SK-N-SH treated with all-trans-retinoic acid at 6 μM for 48 hours (cell line): ENCODE data around the gene ADARB2.

Experiments used
- ATAC-seq: fragments of 200-7000 bp; cut with Tn5 transposase; 3 replicates; pipeline ENCODE4 v1.9.1; 2020; ENCODE audit warnings: mild to moderate bottlenecking, moderate library complexity
- BACH2 ChIP-seq: fragments of 250-450 bp; sonication (Bioruptor Pico); IDR thresholded peaks from 2 replicates; pipeline ENCODE4 v1.9.0; 2021; ENCODE audit warnings: mild to moderate bottlenecking, borderline replicate concordance
- CREB5 ChIP-seq: fragments of 250-450 bp; sonication (Bioruptor Pico); IDR thresholded peaks from 2 replicates; pipeline ENCODE4 v1.5.1; 2020; ENCODE audit warnings: low read depth, mild to moderate bottlenecking, moderate library complexity
- CSDC2 ChIP-seq: fragments of 250-450 bp; sonication (Bioruptor Pico); IDR thresholded peaks from 2 replicates; pipeline ENCODE4 v1.5.0; 2020; ENCODE audit warnings: mild to moderate bottlenecking, moderate library complexity
- ESRRG ChIP-seq: fragments of 250-450 bp; sonication (Bioruptor Pico); IDR thresholded peaks from 2 replicates; pipeline ENCODE4 v1.6.1; 2021; ENCODE audit warnings: mild to moderate bottlenecking
- GLIS3 ChIP-seq: fragments of 250-450 bp; sonication (Bioruptor Pico); IDR thresholded peaks from 2 replicates; pipeline ENCODE4 v1.5.0; 2020; ENCODE audit warnings: mild to moderate bottlenecking, moderate library complexity
- ISL1 ChIP-seq: fragments of 250-450 bp; sonication (Bioruptor Pico); IDR thresholded peaks from 2 replicates; pipeline ENCODE4 v2.1.2; 2022; ENCODE audit warnings: mild to moderate bottlenecking, moderate library complexity
- OSR1 ChIP-seq: fragments of 250-450 bp; sonication (Bioruptor Pico); IDR thresholded peaks from 2 replicates; pipeline ENCODE4 v1.8.0; 2022; ENCODE audit warnings: moderate library complexity, mild to moderate bottlenecking, inconsistent platforms
- PPARA ChIP-seq: fragments of 250-450 bp; sonication (Bioruptor Pico); IDR thresholded peaks from 2 replicates; pipeline ENCODE4 v1.5.0; 2020; ENCODE audit warnings: mild to moderate bottlenecking, borderline replicate concordance
- RARB ChIP-seq: fragments of 250-450 bp; sonication (Bioruptor Pico); IDR thresholded peaks from 2 replicates; pipeline ENCODE4 v1.8.0; 2021; ENCODE audit warnings: mild to moderate bottlenecking, moderate library complexity
- SNAI2 ChIP-seq: fragments of 250-450 bp; sonication (Bioruptor Pico); IDR thresholded peaks from 2 replicates; pipeline ENCODE4 v1.5.0; 2020; ENCODE audit warnings: mild to moderate bottlenecking, moderate library complexity
- TOX ChIP-seq: fragments of 250-450 bp; sonication (Bioruptor Pico); IDR thresholded peaks from 2 replicates; pipeline ENCODE4 v1.8.0; 2021; ENCODE audit warnings: mild to moderate bottlenecking, moderate library complexity, borderline replicate concordance
- TSHZ2 ChIP-seq: fragments of 250-450 bp; sonication (Bioruptor Pico); IDR thresholded peaks from 2 replicates; pipeline ENCODE4 v1.5.0; 2020; ENCODE audit warnings: mild to moderate bottlenecking, moderate library complexity
- ZC3H10 ChIP-seq: fragments of 250-450 bp; sonication (Bioruptor Pico); IDR thresholded peaks from 2 replicates; pipeline ENCODE4 v1.5.1; 2021; ENCODE audit warnings: mild to moderate bottlenecking, moderate library complexity
- ZFP3 ChIP-seq: fragments of 250-450 bp; sonication (Bioruptor Pico); IDR thresholded peaks from 2 replicates; pipeline ENCODE4 v1.5.0; 2020; ENCODE audit warnings: mild to moderate bottlenecking, moderate library complexity
- ZNF565 ChIP-seq: fragments of 450-650 bp; formaldehyde crosslinking; conservative IDR thresholded peaks from 2 replicates; pipeline ENCODE4 v1.5.0; 2020; ENCODE audit warnings: low read depth, mild to moderate bottlenecking, moderate library complexity
- ZNF70 ChIP-seq: fragments of 450-650 bp; formaldehyde crosslinking; IDR thresholded peaks from 2 replicates; pipeline ENCODE4 v1.5.0; 2020; ENCODE audit warnings: mild to moderate bottlenecking, moderate library complexity
- ZNF8 ChIP-seq: fragments of 450-650 bp; formaldehyde crosslinking; IDR thresholded peaks from 2 replicates; pipeline ENCODE4 v1.5.0; 2020; ENCODE audit warnings: mild to moderate bottlenecking, moderate library complexity
- TF ChIP-seq, protein P1 (sequence below): fragments of 250-450 bp; sonication (Bioruptor Pico); IDR thresholded peaks from 2 replicates; pipeline ENCODE4 v1.5.1; 2021; ENCODE audit warnings: mild to moderate bottlenecking, moderate library complexity
- TF ChIP-seq, protein P2 (sequence below): fragments of 250-450 bp; sonication (Bioruptor Pico); IDR thresholded peaks from 2 replicates; pipeline ENCODE4 v1.8.0; 2020; ENCODE audit warnings: mild to moderate bottlenecking, moderate library complexity, borderline replicate concordance

ADARB2 gene

GRCh38 chr10:1197384-1197783 lies 539.9 kb downstream of the ADARB2 start (continued):
- no peak for TF ChIP-seq ZNF565 (CRISPR knock-in tag)
- TF ChIP-seq, all 23 proteins: peak for 0

- TF ChIP-seq BACH2 (CRISPR knock-in tag) (no peak), TOX (CRISPR knock-in tag) (no peak), RARB (no peak), ESRRG (CRISPR knock-in tag) (no peak), ISL1 (CRISPR knock-in tag) (no peak), ZC3H10 (CRISPR knock-in tag) (no peak), PPARA (CRISPR knock-in tag) (no peak), SNAI2 (CRISPR knock-in tag) (no peak), OSR1 (CRISPR knock-in tag) (no peak), CREB5 (CRISPR knock-in tag) (no peak), TSHZ2 (CRISPR knock-in tag) (no peak), CSDC2 (CRISPR knock-in tag) (no peak), GLIS3 (no peak), ZNF565 (CRISPR knock-in tag) (no peak)
- TF ChIP-seq, protein P1, sequence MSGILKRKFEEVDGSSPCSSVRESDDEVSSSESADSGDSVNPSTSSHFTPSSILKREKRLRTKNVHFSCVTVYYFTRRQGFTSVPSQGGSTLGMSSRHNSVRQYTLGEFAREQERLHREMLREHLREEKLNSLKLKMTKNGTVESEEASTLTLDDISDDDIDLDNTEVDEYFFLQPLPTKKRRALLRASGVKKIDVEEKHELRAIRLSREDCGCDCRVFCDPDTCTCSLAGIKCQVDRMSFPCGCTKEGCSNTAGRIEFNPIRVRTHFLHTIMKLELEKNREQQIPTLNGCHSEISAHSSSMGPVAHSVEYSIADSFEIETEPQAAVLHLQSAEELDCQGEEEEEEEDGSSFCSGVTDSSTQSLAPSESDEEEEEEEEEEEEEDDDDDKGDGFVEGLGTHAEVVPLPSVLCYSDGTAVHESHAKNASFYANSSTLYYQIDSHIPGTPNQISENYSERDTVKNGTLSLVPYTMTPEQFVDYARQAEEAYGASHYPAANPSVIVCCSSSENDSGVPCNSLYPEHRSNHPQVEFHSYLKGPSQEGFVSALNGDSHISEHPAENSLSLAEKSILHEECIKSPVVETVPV (CRISPR knock-in tag) = no peak
- ATAC-seq = no peak
These were observed 540.7 kb downstream of the ADARB2 start for GRCh38 chr10:1196656-1197055.

- TF ChIP-seq PPARA (CRISPR knock-in tag) = no peak
- TF ChIP-seq ZFP3 (CRISPR knock-in tag) = no peak
- no peak for TF ChIP-seq BACH2 (CRISPR knock-in tag)
- TF ChIP-seq ZNF8 (CRISPR knock-in tag) = no peak
- no peak for TF ChIP-seq ZNF70 (CRISPR knock-in tag)
- TF ChIP-seq, protein P2, sequence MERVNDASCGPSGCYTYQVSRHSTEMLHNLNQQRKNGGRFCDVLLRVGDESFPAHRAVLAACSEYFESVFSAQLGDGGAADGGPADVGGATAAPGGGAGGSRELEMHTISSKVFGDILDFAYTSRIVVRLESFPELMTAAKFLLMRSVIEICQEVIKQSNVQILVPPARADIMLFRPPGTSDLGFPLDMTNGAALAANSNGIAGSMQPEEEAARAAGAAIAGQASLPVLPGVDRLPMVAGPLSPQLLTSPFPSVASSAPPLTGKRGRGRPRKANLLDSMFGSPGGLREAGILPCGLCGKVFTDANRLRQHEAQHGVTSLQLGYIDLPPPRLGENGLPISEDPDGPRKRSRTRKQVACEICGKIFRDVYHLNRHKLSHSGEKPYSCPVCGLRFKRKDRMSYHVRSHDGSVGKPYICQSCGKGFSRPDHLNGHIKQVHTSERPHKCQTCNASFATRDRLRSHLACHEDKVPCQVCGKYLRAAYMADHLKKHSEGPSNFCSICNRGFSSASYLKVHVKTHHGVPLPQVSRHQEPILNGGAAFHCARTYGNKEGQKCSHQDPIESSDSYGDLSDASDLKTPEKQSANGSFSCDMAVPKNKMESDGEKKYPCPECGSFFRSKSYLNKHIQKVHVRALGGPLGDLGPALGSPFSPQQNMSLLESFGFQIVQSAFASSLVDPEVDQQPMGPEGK (CRISPR knock-in tag) = no peak
- no peak for TF ChIP-seq CREB5 (CRISPR knock-in tag)
- no peak for TF ChIP-seq SNAI2 (CRISPR knock-in tag)
- no peak for TF ChIP-seq TOX (CRISPR knock-in tag)
- no peak for TF ChIP-seq RARB
- TF ChIP-seq TSHZ2 (CRISPR knock-in tag) = no peak
- no peak for ATAC-seq
These were observed 541.5 kb downstream of the ADARB2 start for GRCh38 chr10:1195828-1196227.
